ENCODE data around the gene MEOX2. TPM values are rescaled to one million over a fixed set of nuclear protein-coding genes. Genes with fewer than 3 reads are reported as not detected.

MEOX2 gene
- 7.7 TPM for total RNA-seq
- long read RNA-seq, transcript MEOX2-201 (3 exons, 2,500 nt): major isoform, 6 of 8 reads
- long read RNA-seq, partial matches to known transcripts: 0 of 8 reads
- long read RNA-seq, other reads (novel, unspliced or antisense): 2 of 8 reads

DNA sequence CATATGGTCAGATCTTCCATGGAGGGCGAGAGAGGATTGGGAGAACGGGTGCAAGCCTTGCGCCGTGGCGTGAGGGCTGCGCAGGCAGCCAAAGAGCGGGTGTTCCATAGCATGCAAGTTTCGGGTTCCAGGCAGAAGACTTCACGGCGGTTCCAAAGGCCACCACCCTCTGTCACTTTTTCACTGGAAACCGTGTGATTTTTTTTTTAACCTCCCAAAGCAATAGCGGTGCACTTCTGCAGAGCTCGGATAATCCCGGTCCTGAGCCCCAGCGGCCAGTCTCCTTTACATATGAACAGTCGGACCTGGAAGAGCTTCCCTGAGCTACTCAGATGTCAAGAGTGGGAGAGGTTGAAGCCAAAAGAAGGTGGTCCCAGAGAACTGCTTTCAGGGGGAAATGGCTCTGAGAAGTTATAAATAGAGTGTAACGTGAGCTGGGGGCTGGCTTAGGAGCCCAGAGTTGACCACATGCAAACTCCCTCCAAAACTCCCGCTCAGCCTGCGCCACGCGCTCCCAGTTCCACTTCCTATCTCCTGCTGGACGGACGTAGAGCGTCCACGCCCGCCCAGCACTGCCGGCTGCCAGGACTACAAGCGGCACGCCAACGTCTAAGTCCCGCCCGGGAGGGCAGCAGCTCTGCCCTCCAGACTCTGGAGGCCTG is at the start of gene MEOX2:
Gene MEOX2 (minus strand): TSS at position 389 of the 662 bp plus-strand sequence. CDS start 281 bp downstream, at position 108.
- DNase-seq: peak; percentile 84
- peaks cover 59% of the 10 kb centered on the region for H3K27me3 ChIP-seq (ENCODE audit: low read depth)
- H3K27ac ChIP-seq (replicated peaks): peak within 1 kb of the TSS; percentile 93
- no peaks in the 10 kb centered on the region for H3K36me3 ChIP-seq
- H3K4me1 ChIP-seq: peaks cover 33% of the 10 kb centered on the region
- intact Hi-C loops (cut with micrococcal nuclease): no loop called here
- peak within 1 kb of the TSS; percentile 75 for H3K4me3 ChIP-seq
- TF ChIP-seq, protein P1, sequence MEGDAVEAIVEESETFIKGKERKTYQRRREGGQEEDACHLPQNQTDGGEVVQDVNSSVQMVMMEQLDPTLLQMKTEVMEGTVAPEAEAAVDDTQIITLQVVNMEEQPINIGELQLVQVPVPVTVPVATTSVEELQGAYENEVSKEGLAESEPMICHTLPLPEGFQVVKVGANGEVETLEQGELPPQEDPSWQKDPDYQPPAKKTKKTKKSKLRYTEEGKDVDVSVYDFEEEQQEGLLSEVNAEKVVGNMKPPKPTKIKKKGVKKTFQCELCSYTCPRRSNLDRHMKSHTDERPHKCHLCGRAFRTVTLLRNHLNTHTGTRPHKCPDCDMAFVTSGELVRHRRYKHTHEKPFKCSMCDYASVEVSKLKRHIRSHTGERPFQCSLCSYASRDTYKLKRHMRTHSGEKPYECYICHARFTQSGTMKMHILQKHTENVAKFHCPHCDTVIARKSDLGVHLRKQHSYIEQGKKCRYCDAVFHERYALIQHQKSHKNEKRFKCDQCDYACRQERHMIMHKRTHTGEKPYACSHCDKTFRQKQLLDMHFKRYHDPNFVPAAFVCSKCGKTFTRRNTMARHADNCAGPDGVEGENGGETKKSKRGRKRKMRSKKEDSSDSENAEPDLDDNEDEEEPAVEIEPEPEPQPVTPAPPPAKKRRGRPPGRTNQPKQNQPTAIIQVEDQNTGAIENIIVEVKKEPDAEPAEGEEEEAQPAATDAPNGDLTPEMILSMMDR (IDR thresholded peaks at IDR 0.05; ENCODE audit: borderline replicate concordance): no peak
- no peaks in the 10 kb centered on the region for H3K9me3 ChIP-seq (replicated peaks)

DNA sequence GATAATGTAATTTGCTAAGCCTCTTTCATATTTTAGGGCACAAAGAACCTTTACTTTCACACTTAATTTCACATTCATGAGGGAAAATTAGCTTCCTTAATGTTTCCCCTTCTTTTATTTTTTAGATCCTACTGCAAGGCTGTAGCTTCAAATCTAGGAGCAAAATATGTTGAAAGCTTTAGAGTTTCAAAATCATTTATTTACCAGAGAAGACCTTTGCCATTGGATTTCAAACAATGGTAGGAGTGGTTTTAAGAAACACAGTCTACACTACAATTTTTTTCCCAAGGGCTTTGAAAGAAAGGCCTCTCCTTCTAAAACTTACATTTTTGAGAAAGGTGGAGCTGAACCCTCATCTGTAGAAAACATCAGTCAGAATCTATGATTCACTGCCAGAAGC is 43.3 kb upstream of the MEOX2 start:
- Histone ChIP-seq H3K4me1 (no peaks in the 10 kb centered on the region), H3K27ac (replicated peaks) (peak overlapping the region; percentile 62), H3K9me3 (replicated peaks) (no peaks in the 10 kb centered on the region), H3K27me3 (ENCODE audit: low read depth) (no peaks in the 10 kb centered on the region), H3K36me3 (no peaks in the 10 kb centered on the region), H3K4me3 (no peak overlapping the region)
- DNase-seq: no peak
- TF ChIP-seq, protein P1 (IDR thresholded peaks at IDR 0.05; ENCODE audit: borderline replicate concordance): no peak
- intact Hi-C loops (cut with micrococcal nuclease): no loop called here

DNA sequence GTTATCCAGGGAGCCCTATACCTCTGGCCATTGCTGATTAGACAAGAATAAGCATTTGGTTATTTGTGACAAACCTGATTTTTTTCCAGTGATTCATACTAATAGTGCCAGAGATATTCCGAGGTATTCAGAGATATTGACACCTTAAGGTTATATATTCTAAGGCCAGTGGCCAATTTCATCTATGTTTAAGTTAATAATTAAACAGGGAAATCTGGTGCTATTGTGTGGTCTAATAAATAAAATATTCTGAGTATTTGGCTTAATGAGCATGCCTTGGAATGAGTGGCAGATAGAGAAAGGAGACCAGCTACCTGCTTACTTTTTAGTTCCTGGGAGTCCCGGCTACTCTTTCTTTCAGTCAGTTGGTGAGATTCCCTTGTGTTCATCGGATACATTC is 38.6 kb upstream of the MEOX2 start:
- Histone ChIP-seq H3K36me3 (no peaks in the 10 kb centered on the region), H3K27ac (replicated peaks) (no peak overlapping the region), H3K27me3 (ENCODE audit: low read depth) (no peaks in the 10 kb centered on the region), H3K9me3 (replicated peaks) (no peaks in the 10 kb centered on the region), H3K4me3 (no peak overlapping the region), H3K4me1 (peaks cover 7% of the 10 kb centered on the region)
- TF ChIP-seq, protein P1 (IDR thresholded peaks at IDR 0.05; ENCODE audit: borderline replicate concordance): no peak
- no peak for DNase-seq
- intact Hi-C loops (cut with micrococcal nuclease): no loop called here

DNA sequence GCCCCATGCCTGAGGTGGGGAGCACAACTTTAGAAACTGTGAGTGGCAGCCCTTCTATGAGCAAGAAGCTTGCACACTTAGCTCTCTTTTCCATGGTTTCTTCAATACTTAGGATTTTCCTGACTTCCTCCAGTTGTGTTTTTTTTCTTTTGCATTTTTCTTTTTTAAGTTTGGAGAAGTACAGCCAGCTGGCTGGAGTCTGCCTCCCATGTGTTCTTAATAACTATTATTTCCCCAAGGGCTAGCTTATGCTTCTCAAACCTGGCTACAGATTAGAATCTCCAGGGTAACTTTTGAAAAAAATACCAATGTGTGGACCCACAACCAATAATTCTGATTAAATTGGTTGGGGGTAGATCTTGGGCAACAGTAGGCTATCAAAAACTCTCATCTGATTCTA is 37.4 kb upstream of the MEOX2 start:
- intact Hi-C loops (cut with micrococcal nuclease): no loop called here
- Histone ChIP-seq H3K9me3 (replicated peaks) (no peaks in the 10 kb centered on the region), H3K4me1 (peaks cover 7% of the 10 kb centered on the region), H3K27ac (replicated peaks) (peak overlapping the region; percentile 27), H3K4me3 (no peak overlapping the region), H3K27me3 (ENCODE audit: low read depth) (no peaks in the 10 kb centered on the region), H3K36me3 (no peaks in the 10 kb centered on the region)
- TF ChIP-seq, protein P1 (IDR thresholded peaks at IDR 0.05; ENCODE audit: borderline replicate concordance): no peak
- no peak for DNase-seq

DNA sequence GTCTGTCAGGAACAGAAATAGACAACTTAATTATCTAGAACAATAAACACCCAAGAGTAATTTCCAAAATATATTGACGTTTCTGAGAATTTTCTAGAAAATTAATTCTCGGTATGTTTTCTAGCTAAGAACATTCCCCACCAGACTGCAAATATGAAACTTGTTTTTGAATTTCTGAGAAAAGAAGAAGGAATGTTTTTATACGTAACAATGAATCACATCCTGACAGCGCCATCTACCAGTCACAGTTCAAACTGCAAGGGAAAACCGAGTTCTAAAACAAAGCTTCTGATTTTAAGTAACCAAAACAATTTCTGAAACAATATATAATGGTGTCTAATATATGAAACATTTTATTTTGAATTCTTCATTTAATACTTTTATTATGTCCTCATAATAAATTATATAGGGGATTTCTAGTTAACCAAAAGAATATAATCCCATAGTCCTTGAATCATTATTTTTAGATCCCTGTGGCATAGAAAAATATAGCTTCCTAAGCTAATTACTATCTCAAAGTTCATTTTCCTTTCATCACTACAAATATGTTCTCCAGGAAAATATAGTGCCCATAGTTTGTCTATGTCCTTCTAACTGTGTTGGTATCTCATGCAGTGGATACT is 34.5 kb upstream of the MEOX2 start:
- H3K36me3 ChIP-seq: no peaks in the 10 kb centered on the region
- no peaks in the 10 kb centered on the region for H3K27me3 ChIP-seq (ENCODE audit: low read depth)
- DNase-seq: no peak
- no peaks in the 10 kb centered on the region for H3K9me3 ChIP-seq (replicated peaks)
- H3K27ac ChIP-seq (replicated peaks): no peak overlapping the region
- peaks cover 7% of the 10 kb centered on the region for H3K4me1 ChIP-seq
- TF ChIP-seq, protein P1 (IDR thresholded peaks at IDR 0.05; ENCODE audit: borderline replicate concordance): peak; percentile 83
- no peak overlapping the region for H3K4me3 ChIP-seq
- intact Hi-C loops (cut with micrococcal nuclease): no loop called here
